Posterior vena cava (tissue), 2 donors: ENCODE results near the gene EPS15. TPM values are rescaled to one million over a fixed set of nuclear protein-coding genes. Genes with fewer than 3 reads are reported as not detected.
A peak's percentile ranks its signal among the peaks of the same experiment; 100 is the strongest.
"Not testable (repeated sequence)": the region's sequence is repeated elsewhere in the genome, so short reads cannot be mapped to it uniquely, and the experiment has no call there.

Experiments used
- DNase-seq: peaks from one replicate; pipeline ENCODE4 v3.0.0-alpha.2; 2020; ENCODE audit warnings: low spot score
- intact Hi-C, 2 donors: fragments of 100-400 bp; cut with DNase I; formaldehyde crosslinking; loops; one replicate each; pipeline versions ENCODE4 v1.14.1 to v1.14.2; 2022 to 2023
- total RNA-seq, 2 donors: library from RNA; stranded (reverse); fragmentation: NEBNext Ultra II Directional; extraction: Animal tissue kit (Norgen Biotek cat#: 25700); gene quantifications; one replicate each; pipeline ENCODE4 v1.2.1, GENCODE V29; 2021
- donor health status: DM: yes; HTN: yes; CAD: no.
- donor health status: DM: yes; HTN: yes; CAD: no.

Gene EPS15
- total RNA-seq, 2 donors from 2014 or later: 79.6 to 81.1 TPM

- intact Hi-C loops: no loop called here
Observed at GRCh38 chr1:51549901-51550300, 30.8 kb upstream of the EPS15 start.

DNA sequence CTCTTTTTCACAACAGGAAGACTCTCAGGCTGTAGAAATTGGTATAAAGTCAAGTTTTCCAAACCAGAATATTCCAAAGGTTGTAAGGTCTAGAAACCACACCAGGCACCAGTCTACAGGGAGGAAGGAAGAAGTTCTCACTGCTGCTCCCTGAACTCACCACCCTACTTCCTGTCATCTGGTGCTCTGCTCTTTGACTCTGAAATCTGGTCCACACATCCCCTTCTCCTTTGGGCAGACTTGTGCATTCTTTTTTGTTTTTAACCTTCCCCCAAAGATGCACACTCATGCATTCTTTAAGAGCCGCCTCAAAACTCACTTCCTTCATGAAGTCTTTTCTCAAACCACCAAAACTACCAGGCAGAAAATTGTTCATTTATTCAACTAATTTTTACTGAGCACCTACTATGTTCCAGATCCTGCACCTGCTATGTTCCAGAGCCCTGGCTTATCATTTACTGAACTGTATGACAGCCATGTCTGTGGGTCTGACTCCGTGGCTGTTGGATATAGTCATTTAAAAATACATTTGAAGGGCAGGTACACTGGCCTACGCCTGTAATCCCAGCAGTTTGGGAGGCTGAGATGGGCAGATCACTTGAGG, 30.1 kb upstream of the EPS15 start:
- no peak for DNase-seq
- intact Hi-C loops: no loop called here

More at GRCh38 chr1:51549901-51550300, 30.8 kb upstream of the EPS15 start:
- no peak for DNase-seq

DNA sequence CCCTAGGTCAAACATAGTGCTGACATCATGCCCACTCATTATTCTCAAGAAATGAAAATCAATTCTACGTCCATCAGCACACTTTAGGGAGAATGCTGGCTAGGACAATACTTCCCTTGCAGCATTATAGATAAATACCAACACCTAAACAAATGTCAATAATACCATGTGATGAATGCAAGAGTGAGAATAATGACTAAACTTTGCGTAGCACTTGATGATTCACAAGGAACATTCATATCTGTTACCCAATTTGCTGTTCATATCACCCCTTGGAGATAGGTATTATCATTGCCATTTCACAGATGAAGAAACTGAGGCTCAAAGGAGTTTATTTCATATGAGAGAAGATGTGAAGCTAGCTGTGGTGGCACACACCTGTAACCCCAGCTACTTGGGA, 24.8 kb upstream of the EPS15 start:
- intact Hi-C loops: no loop called here

DNA sequence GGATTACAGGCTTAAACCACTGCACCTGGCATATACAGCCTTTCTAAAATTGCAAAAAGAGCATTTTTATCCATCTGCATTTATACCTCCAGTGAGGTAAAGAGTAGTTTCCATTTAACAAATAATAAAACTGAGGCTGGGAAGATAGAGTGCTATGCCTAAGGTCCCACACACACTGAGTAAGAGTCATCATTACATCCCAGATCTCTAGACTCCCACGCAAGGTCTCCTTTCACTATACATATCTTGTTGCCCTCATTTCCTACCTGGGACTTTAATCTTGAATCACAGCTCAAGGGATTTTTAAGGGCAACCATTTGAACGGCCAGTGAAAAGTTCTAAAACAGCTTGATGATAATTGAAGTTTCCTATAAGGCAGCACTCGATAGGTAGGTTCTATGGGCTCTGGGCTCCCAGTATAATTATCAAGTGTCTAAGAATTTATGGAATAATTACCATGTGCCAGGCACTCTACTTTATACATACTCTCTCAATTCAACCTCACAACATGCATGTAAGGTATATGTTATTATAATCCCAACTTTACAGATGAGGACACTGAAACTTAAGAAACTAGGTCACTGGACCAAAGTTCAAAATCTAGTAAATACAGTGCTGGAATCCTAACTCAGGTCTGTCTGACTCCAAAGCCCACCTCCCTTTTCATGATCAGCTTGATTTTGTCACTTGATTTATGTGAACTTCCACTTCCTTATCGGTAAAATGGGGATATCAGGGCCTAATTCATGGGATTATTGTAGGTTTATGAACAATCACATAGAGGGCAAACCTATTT, 23.3 kb upstream of the EPS15 start:
- DNase-seq: no peak
- intact Hi-C loops: no loop called here

More for the DNA sequence above, 24.8 kb upstream of the EPS15 start:
- DNase-seq: no peak

- no peak for DNase-seq
- intact Hi-C loops: no loop called here
Observed at GRCh38 chr1:51541313-51542050, 22.4 kb upstream of the EPS15 start.

GRCh38 chr1:51537568-51537967, 18.5 kb upstream of the EPS15 start:
- no peak for DNase-seq
- intact Hi-C loops: loop anchor here in 1 of 2 donors (10.0 kb wide), 1 partner anchor 73 kb away; no protein-coding TSS in a partner anchor

- intact Hi-C loops: loop anchor here in 1 of 2 donors (10.0 kb wide), 1 partner anchor 70 kb away; no protein-coding TSS in a partner anchor
- no peak for DNase-seq
Observed at GRCh38 chr1:51535006-51535592, 16.0 kb upstream of the EPS15 start.

- DNase-seq: no peak
- intact Hi-C loops: loop anchor here in 1 of 2 donors (10.0 kb wide), 1 partner anchor 70 kb away; no protein-coding TSS in a partner anchor
Observed at GRCh38 chr1:51534447-51534846, 15.4 kb upstream of the EPS15 start.

- intact Hi-C loops: loop anchor here in 1 of 2 donors (10.0 kb wide), 1 partner anchor 68 kb away; no protein-coding TSS in a partner anchor
- no peak for DNase-seq
Observed at GRCh38 chr1:51532853-51533252, 13.8 kb upstream of the EPS15 start.

DNA sequence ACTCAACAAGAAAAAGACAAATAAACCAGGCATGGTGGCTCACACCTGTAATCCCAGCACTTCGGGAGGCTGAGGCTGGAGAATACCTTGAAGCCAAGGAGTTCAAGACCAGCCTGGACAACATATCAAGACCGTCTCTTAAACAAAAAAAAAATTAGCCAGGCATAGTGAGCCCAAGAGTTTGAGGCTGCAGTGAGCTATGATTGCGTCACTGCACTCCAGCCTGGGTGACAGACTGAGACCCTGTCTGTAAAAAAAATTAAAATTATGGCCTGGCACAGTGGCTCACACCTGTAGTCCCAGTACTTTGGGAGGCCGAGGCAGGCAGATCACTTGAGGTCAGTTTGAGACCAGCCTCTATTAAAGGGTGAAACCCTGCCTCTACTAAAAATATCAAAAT, 11.4 kb upstream of the EPS15 start:
- not testable (repeated sequence) for DNase-seq
- intact Hi-C loops: loop anchor here in 1 of 2 donors (10.0 kb wide), 1 partner anchor 66 kb away; no protein-coding TSS in a partner anchor

GRCh38 chr1:51527144-51527543, 8.1 kb upstream of the EPS15 start:
- intact Hi-C loops: no loop called here
- no peak for DNase-seq

DNA sequence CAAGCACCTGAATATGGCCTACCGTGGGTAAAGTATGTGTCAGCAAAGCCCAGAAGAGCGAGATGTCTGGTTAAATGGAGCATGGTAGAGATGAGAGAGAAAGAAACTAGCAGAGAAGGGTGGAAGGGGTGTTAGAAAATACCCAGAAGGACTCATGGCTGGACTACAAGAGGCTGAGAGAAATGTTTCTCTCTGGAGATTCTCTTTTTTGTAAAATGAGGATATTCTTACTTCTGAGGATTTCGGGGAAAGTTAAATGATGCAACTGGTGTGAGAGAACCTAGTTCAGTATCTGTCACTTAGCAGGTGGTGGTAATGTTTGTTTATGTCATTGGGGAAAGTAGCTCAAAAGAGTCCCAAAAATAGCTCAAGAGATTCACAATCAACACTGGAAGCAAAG, 7.2 kb upstream of the EPS15 start:
- no peak for DNase-seq
- intact Hi-C loops: no loop called here

DNA sequence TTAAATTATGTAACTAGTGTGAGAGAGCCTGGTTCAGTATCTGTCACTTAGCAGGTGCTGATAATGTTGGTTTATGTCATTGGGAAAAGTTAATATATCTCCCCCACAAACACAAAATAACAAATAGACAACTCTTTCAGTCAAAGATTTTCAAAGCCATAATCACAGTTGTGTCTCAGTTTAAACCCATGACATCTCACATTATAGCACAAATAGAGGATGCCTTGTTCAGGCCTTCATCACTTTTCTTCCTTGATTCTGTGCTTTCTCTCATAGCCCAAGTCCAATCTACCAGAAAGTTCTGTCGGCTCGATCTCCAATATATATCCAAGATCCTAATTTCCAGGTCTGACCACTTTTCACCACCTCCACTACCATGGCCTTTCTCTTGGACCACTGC, 6.2 kb upstream of the EPS15 start:
- intact Hi-C loops: no loop called here
- DNase-seq: no peak

- no peak for DNase-seq
- intact Hi-C loops: no loop called here
Observed at GRCh38 chr1:51524817-51525216, 5.8 kb upstream of the EPS15 start.

GRCh38 chr1:51523931-51524330, 4.9 kb upstream of the EPS15 start:
- intact Hi-C loops: no loop called here
- no peak for DNase-seq

GRCh38 chr1:51520700-51521248, 1.7 kb upstream of the EPS15 start:
- intact Hi-C loops: no loop called here
- DNase-seq: no peak

GRCh38 chr1:51519865-51520699, 1.0 kb upstream of the EPS15 start:
- intact Hi-C loops: no loop called here
- no peak for DNase-seq

GRCh38 chr1:51518586-51519047, 449 bp downstream of the EPS15 start:
- intact Hi-C loops: loop anchor here in 1 of 2 donors (1.0 kb wide), 1 partner anchor 18 kb away; no protein-coding TSS in a partner anchor
- peak; percentile 84 for DNase-seq
